Activated CD4-positive, alpha-beta T cell treated with anti-CD3 and anti-CD28 coated beads, Interleukin-10, Interleukin-2, amounts not matched to agents 100 ng/mL and 50 ng/mL, durations not matched to agents 16 hours and 8 hours (primary cell): ENCODE data around the gene ADCK2.
"Not testable (repeated sequence)": the region's sequence is repeated elsewhere in the genome, so short reads cannot be mapped to it uniquely, and the experiment has no call there.

Source experiments
- DNase-seq: peaks from one replicate; pipeline ENCODE4 v3.0.0-alpha.2; 2020

ADCK2 gene

GRCh38 chr7:140649556-140650205 lies 23.1 kb upstream of the ADCK2 start:
- no peak for DNase-seq

GRCh38 chr7:140650367-140650766 lies 22.4 kb upstream of the ADCK2 start:
- no peak for DNase-seq

GRCh38 chr7:140653319-140654108 lies 19.2 kb upstream of the ADCK2 start:
- peak; percentile 46 for DNase-seq

GRCh38 chr7:140654109-140654387 lies 18.7 kb upstream of the ADCK2 start:
- no peak for DNase-seq

- no peak for DNase-seq
Measured at GRCh38 chr7:140654661-140655060, 18.1 kb upstream of the ADCK2 start.

- no peak for DNase-seq
Measured at GRCh38 chr7:140655511-140656408, 17.0 kb upstream of the ADCK2 start.

GRCh38 chr7:140656548-140657515 lies 15.9 kb upstream of the ADCK2 start:
- DNase-seq: peak; percentile 65

GRCh38 chr7:140657891-140658290 lies 14.9 kb upstream of the ADCK2 start:
- no peak for DNase-seq

GRCh38 chr7:140659856-140660255 lies 12.9 kb upstream of the ADCK2 start:
- no peak for DNase-seq

GRCh38 chr7:140661124-140661523 lies 11.6 kb upstream of the ADCK2 start:
- no peak for DNase-seq

GRCh38 chr7:140662938-140663337 lies 9.8 kb upstream of the ADCK2 start:
- DNase-seq: not testable (repeated sequence)

GRCh38 chr7:140667476-140667875 lies 5.3 kb upstream of the ADCK2 start:
- DNase-seq: no peak

GRCh38 chr7:140668641-140669040 lies 4.1 kb upstream of the ADCK2 start:
- no peak for DNase-seq

- no peak for DNase-seq
Measured at GRCh38 chr7:140669352-140669751, 3.4 kb upstream of the ADCK2 start.

GRCh38 chr7:140669862-140670261 lies 2.9 kb upstream of the ADCK2 start:
- not testable (repeated sequence) for DNase-seq

GRCh38 chr7:140670343-140670935 lies 2.3 kb upstream of the ADCK2 start:
- no peak for DNase-seq

GRCh38 chr7:140671966-140672365 lies 779 bp upstream of the ADCK2 start:
- no peak for DNase-seq

- peak; percentile 56 for DNase-seq
Measured at GRCh38 chr7:140673063-140673773, 473 bp downstream of the ADCK2 start.

GRCh38 chr7:140673774-140674155 lies 1.0 kb downstream of the ADCK2 start:
- no peak for DNase-seq

GRCh38 chr7:140674356-140674800 lies 1.6 kb downstream of the ADCK2 start:
- no peak for DNase-seq
